ENCODE data around the gene TMEM130. TPM values are rescaled to one million over a fixed set of nuclear protein-coding genes. Genes with fewer than 3 reads are reported as not detected.

TMEM130 gene
- total RNA-seq, 4 donors from 2014 or later, result 0.15 to 4.8 (median 1.2) TPM

GRCh38 chr7:98802088-98802780 is 67.6 kb downstream of the TMEM130 start:
- peaks cover 0 to 35% (median 2%) of the 10 kb centered on the region in 3 donors for H3K9me3 ChIP-seq
- no peak overlapping the region for H3K27ac ChIP-seq
- H3K27me3 ChIP-seq, result peaks cover 10% of the 10 kb centered on the region
- TF ChIP-seq EP300 (IDR thresholded peaks at IDR 0.05), result no peak
- 0% methylated on average over 1 of the region's 7 CpGs for WGBS, 2 donors (ENCODE audit: low coverage in 1 of 2)
- peak; percentile 43 for ATAC-seq
- no peaks in the 10 kb centered on the region for H3K4me1 ChIP-seq
- no peaks in the 10 kb centered on the region for H3K36me3 ChIP-seq
- H3K4me3 ChIP-seq, result no peak overlapping the region

- Histone ChIP-seq H3K27me3 (peaks cover 10% of the 10 kb centered on the region), H3K36me3 (no peaks in the 10 kb centered on the region), H3K4me3 (no peak overlapping the region), H3K27ac (no peak overlapping the region), H3K9me3 (peaks cover 0 to 29% (median 2%) of the 10 kb centered on the region in 3 donors), H3K4me1 (no peaks in the 10 kb centered on the region)
- ATAC-seq, result no peak
- TF ChIP-seq CTCF (IDR thresholded peaks at IDR 0.05) (no peak), EP300 (IDR thresholded peaks at IDR 0.05) (no peak), POLR2A (IDR thresholded peaks at IDR 0.05) (no peak), POLR2AphosphoS5 (IDR thresholded peaks at IDR 0.05) (no peak)
- WGBS, 2 donors (ENCODE audit: low coverage in 1 of 2), result 93 to 94% methylated on average over 2 to 3 of the region's 4 CpGs
These were observed 68.8 kb downstream of the TMEM130 start for GRCh38 chr7:98800996-98801395.

GRCh38 chr7:98797150-98797549 is 72.7 kb downstream of the TMEM130 start:
- WGBS, 2 donors (ENCODE audit: low coverage in 1 of 2), result 74 to 75% methylated on average over 4 to 6 of the region's 8 CpGs
- no peaks in the 10 kb centered on the region for H3K4me1 ChIP-seq
- no peak for ATAC-seq
- H3K9me3 ChIP-seq, result peaks cover 0 to 24% (median 2%) of the 10 kb centered on the region in 3 donors
- no peaks in the 10 kb centered on the region for H3K27me3 ChIP-seq
- TF ChIP-seq POLR2AphosphoS5 (IDR thresholded peaks at IDR 0.05) (no peak), POLR2A (IDR thresholded peaks at IDR 0.05) (no peak), EP300 (IDR thresholded peaks at IDR 0.05) (no peak), CTCF (IDR thresholded peaks at IDR 0.05) (no peak)
- no peak overlapping the region for H3K4me3 ChIP-seq
- no peaks in the 10 kb centered on the region for H3K36me3 ChIP-seq
- H3K27ac ChIP-seq, result no peak overlapping the region

Small RNA genes lying within 50 kb of the gene (small RNA-seq; reads per million reads assigned to genes)
- gene MIR3609, result 2.2 to 18.5 (median 12.2) reads per million in 4 donors

Other genes starting within 250 kb of the TMEM130 start
- 10 to 100 TPM; 19.1 to 34.8 (median 28.4) TPM for gene TRRAP, start 8.5 kb upstream of the TMEM130 start, total RNA-seq